Measurements from ENCODE around the gene SLC22A12.

Gene SLC22A12

DNA sequence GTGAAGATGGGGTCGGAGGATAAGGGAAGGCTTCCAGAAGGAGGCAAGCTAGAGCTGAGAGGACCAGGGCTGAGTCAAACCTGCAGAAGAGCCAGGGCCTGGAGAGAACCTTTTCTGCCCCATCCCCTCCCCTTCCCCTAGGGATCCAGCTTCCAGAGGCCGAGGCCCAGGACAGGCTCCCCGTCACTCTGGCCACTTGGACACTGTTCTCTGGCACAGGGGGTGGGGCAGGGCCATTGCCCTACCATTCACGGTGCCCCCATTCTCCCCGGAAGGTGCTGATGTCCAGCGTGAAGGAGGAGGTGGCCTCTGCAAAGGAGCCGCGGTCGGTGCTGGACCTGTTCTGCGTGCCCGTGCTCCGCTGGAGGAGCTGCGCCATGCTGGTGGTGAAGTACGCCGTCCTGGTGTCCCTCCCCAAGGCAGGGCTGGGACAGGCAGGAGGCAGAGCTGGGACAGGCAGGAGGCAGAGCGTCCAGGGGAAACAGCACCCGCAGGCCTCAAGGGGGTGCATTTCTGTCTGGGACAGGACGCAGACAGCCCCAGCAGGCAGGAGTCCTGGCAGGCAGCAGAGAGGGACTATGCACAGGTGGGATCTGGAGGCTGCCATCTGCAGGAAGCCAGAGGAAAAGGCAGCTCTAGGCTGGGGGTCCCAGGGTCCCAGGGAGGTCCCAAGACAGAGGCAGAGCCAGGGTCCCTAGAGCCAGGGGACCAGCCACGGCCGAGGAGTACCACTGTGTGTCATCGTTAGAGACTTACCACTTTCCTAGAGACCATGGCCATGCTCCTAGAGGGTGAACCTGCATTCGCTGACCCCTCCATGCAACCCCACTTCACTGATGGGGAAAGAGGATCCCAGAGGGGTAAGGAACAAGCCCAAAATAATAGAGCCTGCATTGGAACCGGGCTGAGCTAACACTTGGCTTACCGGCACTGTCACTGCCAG is 25.8 kb upstream of the SLC22A12 start:
- no peak overlapping the region for H3K27ac ChIP-seq
- H3K4me3 ChIP-seq (ENCODE audit: low read depth, low read length), result no peak overlapping the region
- no peaks in the 10 kb centered on the region for H3K36me3 ChIP-seq
- H3K27me3 ChIP-seq (ENCODE audit: insufficient read depth, low read depth, severe bottlenecking), result no peaks in the 10 kb centered on the region
- TF ChIP-seq, protein P1, sequence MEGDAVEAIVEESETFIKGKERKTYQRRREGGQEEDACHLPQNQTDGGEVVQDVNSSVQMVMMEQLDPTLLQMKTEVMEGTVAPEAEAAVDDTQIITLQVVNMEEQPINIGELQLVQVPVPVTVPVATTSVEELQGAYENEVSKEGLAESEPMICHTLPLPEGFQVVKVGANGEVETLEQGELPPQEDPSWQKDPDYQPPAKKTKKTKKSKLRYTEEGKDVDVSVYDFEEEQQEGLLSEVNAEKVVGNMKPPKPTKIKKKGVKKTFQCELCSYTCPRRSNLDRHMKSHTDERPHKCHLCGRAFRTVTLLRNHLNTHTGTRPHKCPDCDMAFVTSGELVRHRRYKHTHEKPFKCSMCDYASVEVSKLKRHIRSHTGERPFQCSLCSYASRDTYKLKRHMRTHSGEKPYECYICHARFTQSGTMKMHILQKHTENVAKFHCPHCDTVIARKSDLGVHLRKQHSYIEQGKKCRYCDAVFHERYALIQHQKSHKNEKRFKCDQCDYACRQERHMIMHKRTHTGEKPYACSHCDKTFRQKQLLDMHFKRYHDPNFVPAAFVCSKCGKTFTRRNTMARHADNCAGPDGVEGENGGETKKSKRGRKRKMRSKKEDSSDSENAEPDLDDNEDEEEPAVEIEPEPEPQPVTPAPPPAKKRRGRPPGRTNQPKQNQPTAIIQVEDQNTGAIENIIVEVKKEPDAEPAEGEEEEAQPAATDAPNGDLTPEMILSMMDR (IDR thresholded peaks at IDR 0.05; ENCODE audit: low read depth, low read length), result peak; percentile 72
- DNase-seq, result peak; percentile 64
- no peaks in the 10 kb centered on the region for H3K9me3 ChIP-seq (ENCODE audit: severe bottlenecking)

DNA sequence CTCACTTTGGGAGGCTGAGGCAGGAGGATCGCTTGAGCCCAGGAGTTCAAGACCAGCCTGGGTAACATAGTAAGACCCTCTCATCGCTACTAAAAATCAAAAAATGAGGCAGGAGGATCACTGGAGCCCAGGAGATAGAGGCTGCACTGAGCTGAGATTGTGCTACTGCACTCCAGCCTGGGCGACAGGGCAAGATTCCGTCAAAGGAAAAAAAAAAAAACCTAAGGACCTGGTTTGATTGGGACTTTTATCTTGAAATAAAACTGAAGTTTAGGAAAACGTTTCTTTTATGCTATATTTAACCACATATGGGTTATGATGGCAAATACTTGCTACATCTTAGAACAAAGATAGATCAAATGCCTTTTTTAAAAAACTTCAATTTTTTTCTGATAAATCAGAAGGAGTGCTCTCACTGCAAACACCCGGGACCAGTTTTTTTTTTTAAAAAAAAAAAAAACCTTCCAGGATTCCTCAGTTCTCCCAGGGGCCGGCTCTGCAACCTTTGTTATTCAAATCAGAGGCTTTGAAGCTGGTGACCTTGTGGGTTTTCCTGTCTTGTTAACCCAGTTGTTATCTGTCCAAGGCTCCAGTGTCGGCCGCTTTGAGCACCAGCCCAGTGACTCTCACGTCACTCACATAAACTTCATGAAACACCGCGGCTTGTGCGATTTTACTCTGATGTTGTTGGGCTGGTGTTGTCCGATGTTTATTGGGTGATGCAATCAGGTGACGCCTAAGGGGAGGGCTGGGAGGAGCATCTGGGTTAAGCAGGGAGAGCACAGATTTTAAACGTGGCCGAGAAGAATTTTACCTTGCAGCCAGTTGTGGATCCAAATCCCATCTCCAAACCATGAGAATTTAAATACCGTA is 24.7 kb upstream of the SLC22A12 start:
- DNase-seq, result peak; percentile 73
- Histone ChIP-seq H3K9me3 (ENCODE audit: severe bottlenecking) (no peaks in the 10 kb centered on the region), H3K4me3 (ENCODE audit: low read depth, low read length) (peak overlapping the region; percentile 27; the same call in 1 of the 2 replicates), H3K27me3 (ENCODE audit: insufficient read depth, low read depth, severe bottlenecking) (no peaks in the 10 kb centered on the region), H3K27ac (peak overlapping the region; percentile 23; the same call in 1 of the 2 replicates), H3K36me3 (no peaks in the 10 kb centered on the region)
- TF ChIP-seq, protein P1 (IDR thresholded peaks at IDR 0.05; ENCODE audit: low read depth, low read length), result no peak

DNA sequence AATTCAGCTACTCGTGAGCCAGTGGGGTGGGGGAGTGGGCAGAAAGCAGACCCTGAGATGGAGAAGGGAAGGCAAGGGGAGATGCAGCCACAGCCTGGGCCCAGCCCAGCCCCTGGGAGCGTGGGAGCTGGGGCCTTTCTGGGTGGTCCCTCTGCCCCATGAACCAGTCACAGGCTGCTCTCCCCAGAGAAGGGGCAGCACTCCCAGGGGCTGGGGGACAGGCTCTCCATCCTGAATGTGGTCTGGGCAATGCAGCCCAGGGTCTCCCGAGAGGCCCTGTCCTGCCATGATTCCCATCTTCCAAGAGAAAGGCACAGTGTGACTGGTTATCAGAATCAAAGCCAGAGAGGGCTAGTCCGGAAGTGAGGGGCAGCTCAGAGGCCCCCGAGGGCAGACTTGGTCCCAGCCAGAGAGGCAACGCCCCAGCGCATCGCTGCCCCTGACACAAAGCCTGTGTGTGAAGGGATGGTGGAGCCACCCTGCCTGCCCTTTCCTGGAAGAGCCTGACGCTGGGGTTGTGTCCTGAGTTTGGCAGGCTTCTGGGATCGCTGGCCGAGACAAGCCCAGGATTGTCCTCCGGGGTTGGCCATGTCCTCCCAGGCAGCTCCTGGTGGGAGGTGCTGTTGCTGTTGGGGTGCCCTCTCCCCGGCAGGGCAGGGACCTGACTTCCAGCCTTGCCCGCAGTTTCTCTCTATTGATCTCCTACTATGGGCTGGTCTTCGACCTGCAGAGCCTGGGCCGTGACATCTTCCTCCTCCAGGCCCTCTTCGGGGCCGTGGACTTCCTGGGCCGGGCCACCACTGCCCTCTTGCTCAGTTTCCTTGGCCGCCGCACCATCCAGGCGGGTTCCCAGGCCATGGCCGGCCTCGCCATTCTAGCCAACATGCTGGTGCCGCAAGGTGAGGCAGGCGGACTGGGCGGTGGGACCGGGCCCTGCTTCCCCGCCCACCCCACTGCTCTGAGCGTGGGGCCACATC is 23.8 kb upstream of the SLC22A12 start:
- no peaks in the 10 kb centered on the region for H3K9me3 ChIP-seq (ENCODE audit: severe bottlenecking)
- no peak overlapping the region for H3K4me3 ChIP-seq (ENCODE audit: low read depth, low read length)
- H3K36me3 ChIP-seq, result no peaks in the 10 kb centered on the region
- no peak for DNase-seq
- H3K27ac ChIP-seq, result 0 out of 2 replicates have a peak overlapping the region, but pooled peaks have one; percentile 0
- no peaks in the 10 kb centered on the region for H3K27me3 ChIP-seq (ENCODE audit: insufficient read depth, low read depth, severe bottlenecking)
- TF ChIP-seq, protein P1 (IDR thresholded peaks at IDR 0.05; ENCODE audit: low read depth, low read length), result no peak

DNA sequence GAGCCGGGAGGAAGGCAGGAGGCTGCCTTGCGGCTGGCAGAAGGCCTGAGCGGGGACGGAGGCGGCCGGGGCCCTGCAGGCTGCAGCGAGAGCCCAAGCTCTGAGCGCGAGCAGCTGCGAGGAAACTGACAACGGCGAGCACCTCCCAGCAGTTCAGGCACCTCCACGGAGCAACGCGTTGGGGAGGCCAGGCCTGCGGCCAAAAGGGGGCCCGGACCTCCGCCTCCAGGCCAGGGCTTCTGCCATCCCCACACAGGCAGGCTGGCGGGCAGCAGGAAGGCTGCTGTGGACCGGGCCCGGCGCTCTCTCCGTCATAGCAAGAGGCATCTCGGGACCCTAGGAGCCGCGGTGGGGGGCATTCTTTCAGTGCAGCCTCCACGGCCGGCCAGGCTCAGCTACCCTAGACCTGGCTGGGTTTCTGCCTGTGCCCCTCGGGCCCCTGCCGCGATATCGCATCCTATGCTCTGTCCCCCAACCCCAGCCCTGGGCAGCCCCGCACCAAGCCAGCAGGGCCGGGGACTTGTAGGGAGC is 22.9 kb upstream of the SLC22A12 start:
- TF ChIP-seq, protein P1 (IDR thresholded peaks at IDR 0.05; ENCODE audit: low read depth, low read length), result no peak

More for the DNA sequence above, 22.9 kb upstream of the SLC22A12 start:
- no peak overlapping the region for H3K4me3 ChIP-seq (ENCODE audit: low read depth, low read length)
- H3K27ac ChIP-seq, result no peak overlapping the region
- H3K9me3 ChIP-seq (ENCODE audit: severe bottlenecking), result no peaks in the 10 kb centered on the region
- no peak for DNase-seq
- no peaks in the 10 kb centered on the region for H3K27me3 ChIP-seq (ENCODE audit: insufficient read depth, low read depth, severe bottlenecking)
- no peaks in the 10 kb centered on the region for H3K36me3 ChIP-seq

All from WERI-Rb-1 (cell line).